Measurements from ENCODE around the gene CST3.

CST3 gene

DNA sequence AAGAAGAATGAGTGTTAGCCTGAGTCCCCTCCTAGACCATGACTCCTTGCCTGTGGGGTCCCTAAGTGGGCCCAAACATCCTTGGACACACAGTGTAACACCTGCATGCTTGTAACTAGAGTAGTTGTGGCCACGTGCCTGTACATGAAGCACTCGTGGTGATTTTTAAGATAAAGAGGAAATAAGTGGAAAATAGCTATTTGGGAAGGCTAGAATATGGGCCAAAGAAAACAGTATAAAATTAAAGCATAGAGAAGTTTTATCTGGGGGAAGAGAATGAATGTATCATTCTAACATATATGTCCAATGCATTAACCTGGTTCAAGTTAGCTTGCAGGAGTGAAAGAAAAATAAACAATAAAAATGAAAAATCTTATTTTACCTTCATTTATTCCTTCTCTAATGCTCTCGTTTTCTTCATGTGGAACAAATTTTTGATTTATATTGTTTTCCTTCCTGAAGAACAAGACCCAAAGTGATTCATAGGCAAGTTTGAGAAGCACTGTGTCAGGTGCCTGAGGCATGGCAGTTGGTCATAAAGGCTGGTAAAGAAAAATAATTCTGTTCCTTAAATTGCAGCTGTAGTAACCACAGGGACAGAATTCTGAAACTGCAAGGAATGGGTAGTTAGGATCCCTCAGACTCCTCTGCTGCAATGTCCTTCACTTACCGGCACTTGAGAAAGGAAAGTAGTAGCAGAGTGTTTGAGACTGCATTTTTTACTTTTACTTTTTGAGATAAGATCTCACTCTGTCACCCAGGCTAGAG, 8.5 kb upstream of the CST3 start:
- TF ChIP-seq, protein P1, sequence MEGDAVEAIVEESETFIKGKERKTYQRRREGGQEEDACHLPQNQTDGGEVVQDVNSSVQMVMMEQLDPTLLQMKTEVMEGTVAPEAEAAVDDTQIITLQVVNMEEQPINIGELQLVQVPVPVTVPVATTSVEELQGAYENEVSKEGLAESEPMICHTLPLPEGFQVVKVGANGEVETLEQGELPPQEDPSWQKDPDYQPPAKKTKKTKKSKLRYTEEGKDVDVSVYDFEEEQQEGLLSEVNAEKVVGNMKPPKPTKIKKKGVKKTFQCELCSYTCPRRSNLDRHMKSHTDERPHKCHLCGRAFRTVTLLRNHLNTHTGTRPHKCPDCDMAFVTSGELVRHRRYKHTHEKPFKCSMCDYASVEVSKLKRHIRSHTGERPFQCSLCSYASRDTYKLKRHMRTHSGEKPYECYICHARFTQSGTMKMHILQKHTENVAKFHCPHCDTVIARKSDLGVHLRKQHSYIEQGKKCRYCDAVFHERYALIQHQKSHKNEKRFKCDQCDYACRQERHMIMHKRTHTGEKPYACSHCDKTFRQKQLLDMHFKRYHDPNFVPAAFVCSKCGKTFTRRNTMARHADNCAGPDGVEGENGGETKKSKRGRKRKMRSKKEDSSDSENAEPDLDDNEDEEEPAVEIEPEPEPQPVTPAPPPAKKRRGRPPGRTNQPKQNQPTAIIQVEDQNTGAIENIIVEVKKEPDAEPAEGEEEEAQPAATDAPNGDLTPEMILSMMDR (IDR thresholded peaks at IDR 0.05; ENCODE audit: low read depth, low read length), result no peak
- no peak overlapping the region for H3K27ac ChIP-seq
- H3K9me3 ChIP-seq (ENCODE audit: severe bottlenecking), result no peaks in the 10 kb centered on the region
- H3K4me3 ChIP-seq (ENCODE audit: low read depth, low read length), result no peak overlapping the region
- no peaks in the 10 kb centered on the region for H3K27me3 ChIP-seq (ENCODE audit: insufficient read depth, low read depth, severe bottlenecking)
- no peaks in the 10 kb centered on the region for H3K36me3 ChIP-seq
- no peak for DNase-seq

DNA sequence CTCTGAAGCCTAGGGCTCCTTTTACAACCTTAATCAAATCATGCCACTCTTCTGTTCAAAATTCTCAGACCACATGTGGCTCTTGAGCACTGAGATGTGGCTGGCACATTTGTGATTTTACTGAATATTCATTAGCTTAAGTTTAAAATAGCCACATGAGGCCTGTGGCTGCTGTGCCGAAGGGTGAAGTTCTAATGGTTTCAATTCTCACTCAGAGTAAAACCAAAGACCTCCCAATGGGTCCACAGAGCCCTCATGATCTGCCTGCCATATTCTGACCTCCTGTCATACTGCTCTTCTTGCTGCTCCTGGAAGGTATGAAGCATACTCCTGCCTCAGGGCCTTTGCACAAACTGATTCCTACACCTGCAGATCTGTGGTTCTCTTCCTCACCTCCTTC, 7.8 kb upstream of the CST3 start:
- TF ChIP-seq, protein P1 (IDR thresholded peaks at IDR 0.05; ENCODE audit: low read depth, low read length), result no peak
- H3K4me3 ChIP-seq (ENCODE audit: low read depth, low read length), result no peak overlapping the region
- DNase-seq, result no peak
- H3K9me3 ChIP-seq (ENCODE audit: severe bottlenecking), result no peaks in the 10 kb centered on the region
- no peak overlapping the region for H3K27ac ChIP-seq
- no peaks in the 10 kb centered on the region for H3K36me3 ChIP-seq
- no peaks in the 10 kb centered on the region for H3K27me3 ChIP-seq (ENCODE audit: insufficient read depth, low read depth, severe bottlenecking)

DNA sequence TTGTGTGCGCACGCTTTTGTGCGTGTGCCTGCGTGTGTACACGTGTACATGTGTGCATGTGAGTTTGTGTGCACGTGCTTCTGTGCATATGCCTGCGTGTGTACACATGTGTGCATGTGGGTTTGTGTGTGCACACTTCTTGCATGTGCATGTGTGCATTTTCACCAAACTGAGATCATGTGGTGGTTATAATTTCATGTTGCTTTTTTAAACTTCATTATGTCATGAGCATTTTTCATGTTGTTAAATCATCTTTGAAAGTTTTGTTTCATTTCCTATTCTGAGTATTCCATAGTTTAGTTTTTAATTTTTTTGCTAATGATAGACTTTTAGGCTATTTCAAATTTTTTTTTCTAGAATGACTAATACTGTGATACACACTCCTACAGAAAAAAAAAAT, 6.4 kb upstream of the CST3 start:
- no peak for DNase-seq
- Histone ChIP-seq H3K4me3 (ENCODE audit: low read depth, low read length) (no peak overlapping the region), H3K9me3 (ENCODE audit: severe bottlenecking) (no peaks in the 10 kb centered on the region), H3K27me3 (ENCODE audit: insufficient read depth, low read depth, severe bottlenecking) (no peaks in the 10 kb centered on the region), H3K27ac (no peak overlapping the region), H3K36me3 (no peaks in the 10 kb centered on the region)
- TF ChIP-seq, protein P1 (IDR thresholded peaks at IDR 0.05; ENCODE audit: low read depth, low read length), result no peak

DNA sequence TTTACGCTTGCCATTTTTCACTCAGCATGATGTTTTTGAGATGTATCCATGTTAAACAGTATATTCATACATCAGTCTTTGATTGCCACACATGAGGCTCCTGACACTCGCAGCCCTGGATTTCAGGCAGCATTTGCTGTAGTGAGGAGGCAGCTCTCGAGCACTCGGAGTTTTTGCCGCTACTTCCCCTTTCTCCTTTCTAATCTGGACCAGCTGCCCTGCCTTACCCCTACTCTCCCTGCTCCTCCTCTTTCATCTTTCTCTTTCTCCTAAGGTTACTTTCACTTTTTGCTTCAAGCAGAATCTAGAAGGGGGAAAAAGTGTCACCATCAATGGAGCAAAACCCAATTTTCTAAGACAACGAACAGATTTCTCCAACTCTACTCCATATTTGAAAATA, 5.9 kb upstream of the CST3 start:
- Histone ChIP-seq H3K9me3 (ENCODE audit: severe bottlenecking) (no peaks in the 10 kb centered on the region), H3K27me3 (ENCODE audit: insufficient read depth, low read depth, severe bottlenecking) (no peaks in the 10 kb centered on the region), H3K36me3 (no peaks in the 10 kb centered on the region), H3K27ac (no peak overlapping the region), H3K4me3 (ENCODE audit: low read depth, low read length) (no peak overlapping the region)
- no peak for DNase-seq
- TF ChIP-seq, protein P1 (IDR thresholded peaks at IDR 0.05; ENCODE audit: low read depth, low read length), result no peak

DNA sequence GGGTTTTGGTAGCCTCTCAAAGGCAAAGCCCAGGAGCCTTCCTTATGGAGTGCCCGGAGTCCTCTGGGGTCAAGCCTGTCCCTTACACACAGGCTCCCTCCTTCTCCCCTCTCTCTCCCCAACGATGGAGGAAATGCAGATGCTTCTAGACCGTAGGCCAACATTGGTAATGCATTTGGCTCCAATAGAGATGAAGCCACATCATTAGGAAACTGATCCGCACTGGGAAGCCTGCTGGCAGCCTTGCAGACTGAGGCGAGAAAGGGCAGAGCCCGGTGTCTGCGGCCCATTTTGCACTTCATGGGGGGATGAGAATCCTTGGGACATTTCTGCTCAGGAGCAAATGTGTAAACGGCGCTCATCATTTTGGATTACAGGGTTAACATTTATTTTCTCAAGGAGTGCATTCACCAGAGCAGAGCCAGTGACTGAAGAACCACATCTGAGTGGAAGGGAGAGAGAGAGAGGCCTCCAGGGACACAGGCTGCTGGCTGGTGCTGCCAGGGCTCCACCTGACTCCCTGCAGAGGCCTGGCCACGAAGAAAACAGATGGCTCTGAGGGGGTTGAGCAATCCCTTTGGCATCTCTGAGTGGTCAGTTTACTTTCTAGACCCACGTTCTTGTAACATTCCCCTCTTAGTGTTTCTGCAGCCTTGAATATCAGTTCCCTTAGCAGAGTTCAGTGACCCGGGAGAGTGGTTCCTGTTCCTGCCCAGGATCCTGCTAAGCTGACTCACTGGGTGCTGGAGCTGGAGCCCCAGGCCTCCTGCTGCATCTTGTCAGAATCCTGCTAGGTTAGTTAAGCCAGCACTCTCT, 4.4 kb upstream of the CST3 start:
- Histone ChIP-seq H3K27ac (no peak overlapping the region), H3K27me3 (ENCODE audit: insufficient read depth, low read depth, severe bottlenecking) (no peaks in the 10 kb centered on the region), H3K4me3 (ENCODE audit: low read depth, low read length) (no peak overlapping the region), H3K36me3 (peaks cover 2% of the 10 kb centered on the region), H3K9me3 (ENCODE audit: severe bottlenecking) (no peaks in the 10 kb centered on the region)
- no peak for DNase-seq
- TF ChIP-seq, protein P1 (IDR thresholded peaks at IDR 0.05; ENCODE audit: low read depth, low read length), result no peak
